Ammon's horn (tissue), 1 donor: Measurements from ENCODE around the gene GRID2.

ENCODE experiments used
- DNase-seq: peaks from one replicate; pipeline ENCODE4 v3.0.0-alpha.2; 2016; ENCODE audit warnings: low spot score

Gene GRID2

GRCh38 chr4:93080316-93080715 is 776.5 kb downstream of the GRID2 start:
- no peak for DNase-seq

GRCh38 chr4:93084599-93085305 is 781.0 kb downstream of the GRID2 start:
- no peak for DNase-seq

GRCh38 chr4:93086356-93086755 is 782.6 kb downstream of the GRID2 start:
- peak; percentile 43 for DNase-seq

- no peak for DNase-seq
Observed at GRCh38 chr4:93092765-93093164, 789.0 kb downstream of the GRID2 start.

GRCh38 chr4:93103042-93103441 is 799.3 kb downstream of the GRID2 start:
- DNase-seq, result no peak

- DNase-seq, result no peak
Observed at GRCh38 chr4:93116624-93117023, 812.9 kb downstream of the GRID2 start.

GRCh38 chr4:93127489-93127888 is 823.7 kb downstream of the GRID2 start:
- no peak for DNase-seq

GRCh38 chr4:93132631-93133030 is 828.9 kb downstream of the GRID2 start:
- DNase-seq, result no peak

- DNase-seq, result no peak
Observed at GRCh38 chr4:93139118-93139517, 835.4 kb downstream of the GRID2 start.

- no peak for DNase-seq
Observed at GRCh38 chr4:93143902-93144301, 840.1 kb downstream of the GRID2 start.

GRCh38 chr4:93144644-93145043 is 840.9 kb downstream of the GRID2 start:
- no peak for DNase-seq

- DNase-seq, result no peak
Observed at GRCh38 chr4:93147524-93148212, 843.9 kb downstream of the GRID2 start.

- DNase-seq, result no peak
Observed at GRCh38 chr4:93152491-93152890, 848.7 kb downstream of the GRID2 start.

GRCh38 chr4:93157986-93158385 is 854.2 kb downstream of the GRID2 start:
- DNase-seq, result no peak

GRCh38 chr4:93168053-93168452 is 864.3 kb downstream of the GRID2 start:
- no peak for DNase-seq

GRCh38 chr4:93169966-93170365 is 866.2 kb downstream of the GRID2 start:
- no peak for DNase-seq

- DNase-seq, result no peak
Observed at GRCh38 chr4:93174598-93174997, 870.8 kb downstream of the GRID2 start.

GRCh38 chr4:93178279-93178678 is 874.5 kb downstream of the GRID2 start:
- no peak for DNase-seq

- DNase-seq, result no peak
Observed at GRCh38 chr4:93179044-93179443, 875.3 kb downstream of the GRID2 start.

- DNase-seq, result no peak
Observed at GRCh38 chr4:93182722-93183121, 879.0 kb downstream of the GRID2 start.

- no peak for DNase-seq
Observed at GRCh38 chr4:93183576-93183975, 879.8 kb downstream of the GRID2 start.

GRCh38 chr4:93184053-93184452 is 880.3 kb downstream of the GRID2 start:
- DNase-seq, result no peak

- no peak for DNase-seq
Observed at GRCh38 chr4:93186846-93187245, 883.1 kb downstream of the GRID2 start.

- no peak for DNase-seq
Observed at GRCh38 chr4:93187466-93187865, 883.7 kb downstream of the GRID2 start.
